GM18508 (cell line): ENCODE data around the gene RPA3.
A peak's percentile ranks its signal among the peaks of the same experiment; 100 is the strongest.

Experiments
- ATAC-seq: cut with Tn5 transposase; IDR thresholded peaks from one replicate; pipeline ENCODE4 v1.9.1; 2021; ENCODE audit warnings: moderate number of reproducible peaks; ENCODE audit not compliant: insufficient read depth, unreplicated experiment

The RPA3 gene

DNA sequence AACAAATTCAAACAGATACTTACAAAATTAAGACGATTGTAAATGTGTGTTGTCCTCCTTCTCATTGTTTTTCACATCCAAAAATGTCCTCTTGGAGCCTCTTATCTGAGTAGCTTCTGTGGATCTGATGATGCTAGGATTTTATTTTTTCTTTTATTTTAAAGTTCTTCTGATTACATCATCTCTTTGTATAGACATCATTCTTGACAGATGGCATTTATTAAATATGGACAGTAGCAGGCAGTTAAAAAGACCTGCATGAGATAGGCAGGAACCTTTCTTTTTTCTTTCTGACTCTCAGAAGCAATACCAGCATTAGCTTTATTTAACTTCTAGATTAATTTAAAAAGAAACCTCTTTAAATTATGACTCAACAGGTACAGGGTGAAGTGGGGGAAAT is at the start of gene RPA3:
Gene RPA3 (minus strand): TSS at position 116 of the 400 bp plus-strand sequence. CDS start 78,189 bp downstream, outside the sequence.
- no peak for ATAC-seq

DNA sequence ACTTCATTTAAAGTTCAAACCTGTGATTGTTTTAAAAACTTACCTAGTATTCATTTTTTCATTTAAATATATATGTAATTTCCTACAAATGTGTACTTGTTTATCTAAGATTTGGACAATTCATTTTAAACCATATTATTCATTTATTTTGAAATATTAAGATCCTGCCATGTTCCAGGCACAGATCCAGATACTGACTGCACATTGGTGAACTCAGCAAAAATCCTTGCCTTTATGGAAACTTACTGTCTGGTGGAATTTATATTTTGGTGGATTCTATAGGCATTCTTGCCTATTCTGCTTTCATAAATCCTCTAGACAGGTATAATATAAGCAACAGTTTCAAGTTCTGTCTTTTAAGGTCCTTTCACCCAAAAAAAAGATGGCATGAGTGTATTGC is 48.3 kb upstream of the RPA3 start:
- no peak for ATAC-seq

DNA sequence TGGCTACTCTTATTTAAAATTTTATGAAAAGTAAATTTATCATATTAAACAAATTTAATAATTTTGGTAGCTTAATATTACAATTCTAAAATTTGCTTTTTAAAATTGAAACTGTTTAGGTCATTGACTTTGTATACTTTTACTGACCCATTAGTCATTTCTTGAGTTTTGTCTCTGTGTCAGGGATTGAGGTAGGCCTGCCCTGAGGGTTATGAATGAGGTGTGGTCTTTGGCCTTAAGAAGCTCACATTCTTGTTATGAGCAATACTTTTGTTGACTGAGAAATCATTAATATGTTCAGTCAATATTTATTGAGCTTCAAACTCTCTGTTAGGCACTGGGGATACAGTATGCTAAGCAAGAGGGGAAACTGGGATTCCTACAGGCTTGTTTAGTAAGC is 47.0 kb upstream of the RPA3 start:
- peak; percentile 65 for ATAC-seq

DNA sequence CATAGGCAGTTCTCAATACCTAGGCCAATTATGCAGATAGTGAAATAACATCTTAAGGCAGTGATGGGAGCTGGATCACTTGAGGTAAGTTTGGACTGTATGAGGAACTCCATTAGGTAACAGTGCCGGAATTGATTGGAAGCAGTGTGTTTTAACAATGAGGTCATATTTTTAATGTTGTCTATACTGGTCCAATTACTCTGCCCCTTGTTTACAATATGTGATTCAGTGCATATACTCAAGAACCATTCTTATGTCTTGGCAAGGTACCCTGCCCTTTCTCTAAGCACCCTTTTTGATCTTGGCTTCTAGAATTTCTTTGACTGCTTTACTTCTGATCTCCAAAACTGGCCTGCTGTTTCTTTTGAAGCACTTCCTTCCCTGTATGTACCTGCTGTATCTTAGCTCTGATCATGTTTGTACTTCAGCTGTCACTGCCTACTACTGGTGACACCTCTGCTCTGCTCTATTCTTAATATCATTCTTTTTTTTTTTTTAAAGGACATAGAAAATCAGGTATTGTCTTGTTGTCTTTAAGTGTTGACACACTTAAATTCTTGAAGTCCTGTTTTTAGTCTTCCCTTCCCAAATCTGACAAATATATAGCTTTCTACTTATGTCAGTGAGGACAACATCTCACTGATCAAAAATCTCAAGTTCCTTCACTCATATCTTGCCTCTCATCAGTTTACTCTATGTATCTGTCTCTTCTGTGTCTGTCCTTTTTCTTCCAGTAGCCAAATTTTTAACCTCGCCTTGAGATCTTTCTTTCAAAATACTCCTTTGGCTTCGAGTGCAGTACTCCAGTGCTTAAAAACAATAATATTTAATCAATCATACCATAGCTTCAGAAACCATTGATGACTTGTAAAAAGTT is 46.4 kb upstream of the RPA3 start:
- ATAC-seq: no peak

DNA sequence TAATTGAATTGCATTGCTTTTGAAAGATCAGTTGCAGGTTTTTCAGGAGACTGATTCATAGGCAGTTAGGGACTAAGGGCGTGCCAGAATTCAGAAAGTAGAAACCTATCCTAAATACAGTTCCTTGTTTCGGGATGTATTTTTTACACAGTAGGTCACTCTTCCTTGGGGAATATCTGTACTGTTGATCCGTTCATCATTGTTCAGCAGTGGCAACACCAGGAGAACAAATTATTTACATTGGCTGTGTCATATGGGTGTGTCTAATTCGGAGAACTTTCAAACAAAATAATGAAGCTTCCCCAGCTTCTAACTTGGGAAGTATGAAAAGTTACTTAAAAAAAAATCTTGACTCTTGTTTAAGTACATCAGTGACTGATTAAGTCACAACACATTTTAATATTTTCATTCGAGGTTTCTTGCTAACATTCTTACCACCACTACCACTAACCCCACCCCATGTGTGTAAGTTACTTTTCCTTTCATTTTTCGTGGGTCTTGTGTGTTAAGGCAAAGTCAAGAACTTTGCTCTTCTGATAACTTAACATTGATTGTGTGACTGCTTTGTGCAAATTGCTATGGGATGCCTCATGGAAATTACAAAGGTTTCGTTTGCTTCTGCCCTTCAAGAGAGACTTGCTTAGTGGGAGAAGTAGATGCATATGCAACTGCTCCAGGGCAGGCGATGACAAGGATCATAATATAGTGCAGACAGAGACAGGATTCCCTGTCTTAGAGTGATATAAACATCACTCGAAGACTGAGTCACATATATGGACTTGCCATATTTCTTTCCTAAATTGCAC is 43.8 kb upstream of the RPA3 start:
- ATAC-seq: peak; percentile 39

DNA sequence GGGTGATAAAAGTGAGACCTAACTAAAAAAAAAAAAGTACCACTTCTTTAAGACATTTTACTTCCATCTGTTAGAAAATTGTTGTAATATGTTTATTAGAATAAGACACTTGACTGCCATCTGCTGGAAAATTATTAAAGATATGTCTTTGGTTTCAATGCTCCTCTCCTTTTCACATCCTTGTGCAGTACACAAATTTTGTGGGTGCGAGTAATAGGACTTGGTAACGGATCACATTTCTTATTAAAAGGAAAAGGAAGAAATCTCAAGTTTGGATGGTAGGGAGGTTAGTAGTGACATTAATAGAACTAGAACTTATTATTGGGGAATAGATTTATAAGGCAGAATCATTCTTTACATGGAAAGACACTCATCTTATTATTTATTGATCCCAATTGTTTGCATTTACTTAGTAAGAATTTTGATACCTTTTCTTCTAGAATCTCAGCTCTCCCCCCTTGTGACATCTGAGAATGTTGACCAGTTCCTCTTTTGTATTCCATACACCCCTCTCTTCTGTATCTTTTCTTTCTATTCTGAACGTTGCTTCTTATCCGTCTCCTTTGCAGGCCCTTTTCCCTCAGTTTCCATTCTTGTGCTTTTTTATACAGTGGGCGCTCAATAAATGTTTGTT is 43.0 kb upstream of the RPA3 start:
- no peak for ATAC-seq

DNA sequence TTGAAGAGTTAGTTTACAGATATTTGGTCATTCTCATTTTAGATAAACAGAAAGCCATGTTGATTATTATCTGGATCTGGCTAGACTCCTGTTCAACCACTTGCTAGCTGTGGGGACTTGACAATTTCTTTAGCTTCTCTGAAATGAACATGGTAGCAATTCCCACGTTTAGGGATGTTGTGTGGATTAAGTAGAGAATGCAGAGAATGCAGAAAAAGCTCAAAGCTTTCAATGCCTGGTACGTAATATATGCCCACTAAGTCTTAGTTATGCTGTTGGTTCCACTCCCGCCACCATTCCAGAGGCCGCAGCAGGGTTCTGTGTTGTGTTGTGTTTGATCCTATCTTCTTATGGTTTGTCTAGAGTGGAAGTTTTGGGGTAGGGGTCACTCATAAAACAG is 39.2 kb upstream of the RPA3 start:
- no peak for ATAC-seq

DNA sequence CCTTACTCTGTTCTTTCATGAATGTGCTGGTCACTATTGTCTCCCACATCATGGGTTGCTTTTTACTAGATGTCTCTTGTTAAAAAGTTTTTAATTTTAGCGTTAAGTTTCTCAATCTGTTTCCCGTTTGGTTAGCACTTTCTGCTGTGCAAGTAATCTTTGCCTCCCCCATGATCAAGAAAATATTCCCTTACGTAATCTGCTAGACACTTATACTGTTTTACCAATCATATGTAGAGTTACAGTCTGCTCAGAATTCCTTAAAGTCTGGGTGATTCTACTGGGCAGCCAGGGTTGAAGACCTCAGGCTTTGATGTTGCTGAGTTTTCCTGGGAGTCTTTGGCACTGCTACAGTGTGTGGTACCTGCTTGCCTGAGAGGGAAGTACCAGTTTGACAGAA is 38.2 kb upstream of the RPA3 start:
- no peak for ATAC-seq

DNA sequence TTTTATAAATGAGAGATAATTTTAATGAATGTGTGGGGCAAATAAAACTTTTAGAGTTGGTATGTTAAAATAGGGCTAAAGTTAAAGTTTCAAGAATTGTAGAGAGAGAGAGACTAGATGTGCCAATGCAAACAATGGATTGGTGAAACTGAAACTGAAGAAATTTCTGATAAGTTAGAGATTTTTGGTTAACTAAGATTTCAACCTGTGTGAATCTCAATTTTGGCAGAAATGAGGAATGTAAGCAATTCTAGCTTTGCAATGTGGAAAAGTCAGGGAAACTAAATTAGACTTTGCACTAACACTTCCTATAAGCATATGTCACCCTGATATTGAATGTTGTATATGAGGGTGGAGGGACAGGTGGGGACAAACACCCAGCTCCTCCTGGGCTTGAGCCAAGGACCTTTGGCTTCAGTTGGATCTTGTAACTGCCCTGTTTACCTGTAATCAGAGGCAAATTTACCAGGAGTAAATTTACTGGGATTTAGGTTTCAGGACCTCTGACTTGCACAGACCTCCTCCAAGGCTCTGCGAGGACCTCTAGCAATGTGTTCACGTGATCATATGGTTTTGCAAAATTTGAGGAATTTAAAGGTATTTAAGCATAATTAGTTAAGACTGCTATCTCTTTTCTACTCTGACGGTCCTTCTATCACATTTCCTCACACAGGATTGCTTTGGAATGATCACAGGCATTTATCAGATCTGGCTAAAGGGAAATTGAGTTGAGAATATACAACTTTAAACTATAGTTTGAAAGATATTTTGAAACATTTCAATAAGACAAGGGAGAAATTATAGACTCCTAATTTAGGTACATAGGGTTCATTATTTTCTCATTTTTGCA is 33.1 kb upstream of the RPA3 start:
- ATAC-seq: no peak

DNA sequence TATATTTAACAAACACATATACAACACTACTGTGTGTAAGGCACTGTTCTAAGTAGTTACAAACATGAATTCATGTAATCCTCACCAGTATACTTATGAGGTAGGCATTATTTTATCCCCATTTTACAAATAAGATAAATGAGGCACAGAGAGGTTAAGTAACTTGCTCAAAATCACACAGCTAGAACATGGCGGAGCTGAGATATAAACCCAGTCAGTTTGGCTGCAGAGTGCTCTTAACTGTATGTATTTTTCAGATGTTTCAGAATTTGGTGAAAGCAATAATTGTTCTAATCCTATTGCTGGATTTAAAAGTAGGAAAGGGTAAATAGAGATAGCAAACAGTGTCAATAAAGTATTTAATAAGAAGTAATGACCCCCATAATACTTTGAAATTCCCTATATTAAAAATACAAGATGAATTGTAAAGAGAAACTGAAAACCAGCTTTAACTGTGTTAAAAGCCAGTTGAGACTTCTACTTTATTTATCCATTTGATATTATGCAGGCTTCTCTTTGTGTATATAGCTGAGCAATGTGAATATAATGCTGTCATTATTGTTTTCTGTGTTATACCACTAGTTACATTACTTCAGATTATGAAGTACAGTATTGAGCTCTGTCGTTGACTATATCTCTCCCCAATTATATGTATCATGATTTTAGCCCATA is 32.3 kb upstream of the RPA3 start:
- ATAC-seq: no peak

DNA sequence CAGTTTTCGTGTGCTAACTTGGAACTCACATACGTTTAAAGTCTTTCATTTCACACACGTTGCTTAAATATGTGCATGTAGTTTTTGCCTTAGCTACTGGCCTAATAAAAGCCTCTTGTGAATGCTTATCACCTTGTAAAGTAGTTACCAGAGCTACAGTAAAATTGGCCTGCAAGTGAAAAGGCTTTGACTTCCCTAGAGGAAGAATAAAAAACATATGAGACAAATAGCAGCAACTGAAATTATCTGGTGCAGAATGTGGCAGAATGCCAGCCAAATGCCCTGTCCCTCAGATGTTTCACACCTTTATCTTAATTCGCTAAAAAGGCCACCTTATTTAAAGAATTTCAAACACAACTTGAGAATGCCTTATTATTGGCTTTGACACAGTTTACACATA is 28.1 kb upstream of the RPA3 start:
- no peak for ATAC-seq

DNA sequence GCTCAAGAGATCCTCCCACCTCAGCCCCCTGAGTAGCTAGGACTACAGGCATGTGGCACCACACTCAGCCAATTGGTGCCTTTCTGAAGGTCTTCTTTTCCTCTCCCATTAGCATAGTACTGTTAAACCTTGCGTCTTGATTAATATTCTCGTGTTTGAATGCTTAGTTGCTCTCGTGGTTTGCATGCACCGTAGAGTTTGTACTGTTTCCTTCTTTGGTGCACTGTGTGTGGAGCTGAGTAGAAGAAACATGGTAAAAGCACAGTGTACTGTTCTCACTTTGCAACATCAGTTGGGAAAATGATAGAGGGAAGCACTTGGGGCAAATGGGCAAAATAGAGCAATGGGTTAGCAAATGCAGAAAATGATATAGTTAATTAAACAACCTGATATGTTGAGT is 27.6 kb upstream of the RPA3 start:
- ATAC-seq: no peak

DNA sequence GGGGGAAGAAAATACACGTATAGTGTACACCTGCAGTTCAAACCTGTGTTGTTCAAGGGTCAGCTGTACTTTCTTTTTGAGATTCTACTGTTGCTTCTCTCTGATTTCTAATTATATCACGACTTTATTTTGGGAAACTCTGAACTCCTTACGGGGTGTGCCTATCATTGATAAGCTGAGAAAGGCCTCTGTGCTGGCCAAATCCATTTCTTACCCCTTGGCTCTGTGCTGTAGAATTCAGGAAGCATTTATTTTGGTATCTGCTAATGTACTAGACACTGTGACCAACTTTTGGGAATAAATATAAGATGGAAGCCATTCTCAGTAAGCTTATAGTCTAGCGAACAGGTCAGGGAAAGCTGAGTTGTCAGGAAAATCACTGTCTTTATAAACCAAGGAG is 26.9 kb upstream of the RPA3 start:
- no peak for ATAC-seq

DNA sequence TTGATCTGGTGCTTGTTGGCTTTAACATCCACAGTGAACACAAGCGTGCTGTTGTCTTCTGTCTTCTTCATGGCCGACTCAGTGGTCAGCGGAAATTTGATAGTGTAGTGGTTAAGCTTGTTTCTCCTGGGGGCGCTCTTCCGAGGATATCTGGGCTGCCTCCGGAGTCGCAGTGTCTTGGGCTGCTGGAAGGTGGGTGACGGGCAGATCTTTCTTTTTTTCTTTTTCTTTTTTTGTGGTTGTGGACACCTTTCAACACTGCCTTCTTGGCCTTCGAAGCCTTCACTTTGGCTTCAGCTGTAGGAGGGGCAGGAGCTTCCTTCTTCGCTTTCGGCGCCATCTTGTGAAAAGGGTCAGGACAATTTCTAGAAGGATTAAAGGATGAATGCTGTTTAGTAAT is 23.8 kb upstream of the RPA3 start:
- no peak for ATAC-seq

DNA sequence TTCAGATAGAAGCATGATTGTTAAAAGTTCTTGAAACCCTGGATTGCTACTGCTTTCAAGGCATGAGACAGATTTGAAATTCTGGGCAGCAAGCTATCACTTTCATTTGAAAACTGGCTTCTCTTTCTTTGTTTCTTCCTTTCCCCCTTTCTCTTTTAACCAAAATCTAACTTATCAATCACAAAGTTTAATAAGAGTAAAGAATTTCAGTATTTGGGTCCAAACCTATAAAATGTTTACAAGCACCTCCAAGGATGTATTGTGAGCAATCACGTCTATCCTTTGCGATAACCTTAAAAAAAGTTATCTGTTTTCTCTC is 21.6 kb upstream of the RPA3 start:
- ATAC-seq: no peak

DNA sequence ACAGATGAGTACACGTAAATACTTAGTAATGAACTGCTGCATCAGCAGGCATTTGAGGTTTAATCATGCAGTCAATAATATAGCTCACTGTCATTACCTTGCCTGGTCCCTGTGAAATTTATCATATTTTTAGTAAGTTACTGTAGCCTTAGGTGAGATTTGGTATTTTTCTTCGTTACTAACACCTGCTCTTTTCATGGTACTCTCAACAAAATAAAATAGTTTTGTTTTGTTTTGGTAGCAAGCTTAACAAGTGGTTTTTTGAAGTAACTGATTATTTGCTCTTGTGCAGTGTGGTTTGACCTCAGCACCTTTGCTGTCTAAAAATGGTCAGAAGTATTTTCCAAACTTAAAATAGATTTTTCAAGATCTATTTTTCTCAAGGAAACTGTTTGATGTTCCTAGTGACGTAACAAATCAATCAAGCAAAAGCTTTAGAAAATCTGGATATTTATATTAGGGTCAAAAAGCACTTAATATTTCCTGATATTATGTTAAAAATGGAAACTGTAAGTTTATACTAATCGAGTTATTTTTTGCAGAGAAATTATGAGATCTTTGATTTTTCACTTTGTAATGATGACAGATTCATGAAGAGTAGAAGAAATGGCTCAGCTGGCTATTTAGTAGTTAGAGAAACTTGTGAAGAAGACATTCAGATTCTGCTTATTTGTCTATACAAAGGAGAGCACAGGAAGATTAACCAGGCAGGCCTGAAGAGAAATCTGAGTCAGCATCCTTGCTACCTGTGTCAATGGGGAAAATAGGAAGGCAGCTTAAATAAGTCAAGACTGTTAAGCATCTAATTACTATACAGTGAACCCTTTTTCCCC is 21.0 kb upstream of the RPA3 start:
- ATAC-seq: no peak

DNA sequence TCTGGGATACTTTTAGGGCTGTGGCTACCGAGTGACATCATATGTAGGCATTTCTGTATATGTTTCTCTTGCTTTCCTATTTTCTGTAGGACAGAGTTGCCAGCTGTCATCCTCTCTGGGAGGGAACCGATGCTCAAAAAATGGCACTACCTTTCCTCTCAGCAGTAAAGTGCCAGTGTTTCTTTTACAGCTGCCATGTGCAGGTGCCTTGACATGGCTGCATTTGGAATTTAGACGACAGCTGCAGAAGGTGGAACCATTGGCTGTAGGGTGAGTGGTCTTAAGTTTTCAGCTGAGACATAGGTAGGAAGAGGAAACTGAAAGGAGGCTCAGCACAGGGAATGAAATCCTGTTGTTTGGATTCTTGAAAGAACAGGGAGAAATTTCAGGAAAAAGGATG is 20.2 kb upstream of the RPA3 start:
- ATAC-seq: no peak

DNA sequence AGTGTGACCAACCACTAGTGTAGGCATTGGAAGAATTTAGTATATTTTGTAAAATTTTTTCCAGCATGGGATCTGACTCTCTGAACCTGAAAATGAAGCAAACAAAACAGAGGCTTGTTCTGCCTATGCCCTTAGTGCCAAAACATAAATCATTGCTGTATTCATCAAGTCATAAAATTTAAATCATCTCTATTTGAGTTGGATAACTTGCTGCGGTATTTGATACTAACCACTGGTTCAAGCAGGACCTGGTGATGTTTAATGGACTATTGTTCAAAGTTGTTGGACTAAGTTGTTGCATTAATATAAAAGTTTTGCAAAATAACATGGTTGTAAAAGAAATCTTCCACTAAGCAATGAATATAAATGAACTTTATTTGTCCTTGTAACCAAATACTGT is 19.8 kb upstream of the RPA3 start:
- no peak for ATAC-seq

DNA sequence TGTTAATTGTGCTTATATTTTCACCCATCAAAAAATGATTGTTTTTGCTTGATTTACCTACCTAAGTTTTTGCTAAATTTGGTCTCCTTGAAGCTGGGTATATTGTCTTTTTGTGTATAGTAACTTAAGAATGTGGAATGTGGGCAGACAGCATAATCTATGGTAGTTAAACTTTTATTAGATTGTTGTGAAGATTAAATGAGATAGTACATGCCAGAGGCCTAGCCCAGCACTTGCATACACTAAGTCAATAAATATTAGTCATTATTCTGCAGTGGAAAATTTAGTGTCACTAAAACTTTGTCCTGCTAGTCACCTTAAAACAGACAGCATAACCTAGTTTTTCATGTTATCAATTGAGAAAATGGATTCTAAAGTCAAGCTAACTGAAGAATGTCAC is 19.3 kb upstream of the RPA3 start:
- ATAC-seq: no peak
